ENCODE data around the gene ZNF222.
A peak's percentile ranks its signal among the peaks of the same experiment; 100 is the strongest.

ZNF222 gene

GRCh38 chr19:44025217-44025936 lies at the start of gene ZNF222:
TSS of gene ZNF222 (plus strand) at chr19:44025379. CDS start at chr19:44025437, 58 bp downstream.
- DNase-seq = peak; percentile 76

- no peak for DNase-seq
Observed at GRCh38 chr19:43976732-43977131, 48.4 kb upstream of the ZNF222 start.

- peak in 1 of 2 donors; percentile 28 for DNase-seq
Observed at GRCh38 chr19:43983544-43983911, 41.7 kb upstream of the ZNF222 start.

GRCh38 chr19:43983912-43984686 lies 41.1 kb upstream of the ZNF222 start, which contains the start of gene ZNF155:
TSS of gene ZNF155 (plus strand) at chr19:43984188. CDS start at chr19:43988544, 4,356 bp downstream.
- peak; percentile 94 to 98 for DNase-seq

- no peak for DNase-seq
Observed at GRCh38 chr19:43984687-43985000, 40.5 kb upstream of the ZNF222 start.

- no peak for DNase-seq
Observed at GRCh38 chr19:43997631-43998290, 27.4 kb upstream of the ZNF222 start.

- DNase-seq = no peak
Observed at GRCh38 chr19:44002212-44002565, 23.0 kb upstream of the ZNF222 start.

- peak; percentile 92 to 98 for DNase-seq
Observed at GRCh38 chr19:44002566-44003460, 22.4 kb upstream of the ZNF222 start, which contains the start of gene ZNF230. TSS of gene ZNF230 (plus strand) at chr19:44002957. CDS start at chr19:44007079, 4,122 bp downstream.

- DNase-seq = peak in 1 of 2 donors; percentile 0
Observed at GRCh38 chr19:44003461-44004009, 21.6 kb upstream of the ZNF222 start.

GRCh38 chr19:44005973-44006372 lies 19.2 kb upstream of the ZNF222 start:
- DNase-seq = no peak

GRCh38 chr19:44007473-44007872 lies 17.7 kb upstream of the ZNF222 start:
- no peak for DNase-seq

- no peak for DNase-seq
Observed at GRCh38 chr19:44010468-44010867, 14.7 kb upstream of the ZNF222 start.

GRCh38 chr19:44019498-44019897 lies 5.7 kb upstream of the ZNF222 start:
- DNase-seq = no peak

GRCh38 chr19:44021221-44021620 lies 4.0 kb upstream of the ZNF222 start:
- no peak for DNase-seq

GRCh38 chr19:44024900-44025216 lies 321 bp upstream of the ZNF222 start:
- no peak for DNase-seq

GRCh38 chr19:44026622-44027021 lies 1.4 kb downstream of the ZNF222 start:
- no peak for DNase-seq

GRCh38 chr19:44032001-44032610 lies 6.9 kb downstream of the ZNF222 start:
- no peak for DNase-seq

- DNase-seq = no peak
Observed at GRCh38 chr19:44042147-44042546, 17.0 kb downstream of the ZNF222 start.

GRCh38 chr19:44050740-44051649 lies 25.8 kb downstream of the ZNF222 start:
- no peak for DNase-seq

- DNase-seq = peak; percentile 96 to 99
Observed at GRCh38 chr19:44051650-44052402, 26.6 kb downstream of the ZNF222 start, which contains the start of gene ZNF223. TSS of gene ZNF223 (plus strand) at chr19:44052036. CDS start at chr19:44055177, 3,141 bp downstream.

Data from hippocampal formation (tissue), 2 donors.